A549 (cell line): ENCODE measurements around the gene CERS5.

Experiments
- CBX8 ChIP-seq: fragments of 200-600 bp; sonication (generic); IDR thresholded peaks from 2 replicates; pipeline ENCODE4 v1.6.1; 2016
- HDAC2 ChIP-seq: fragments of 200-600 bp; sonication (generic); IDR thresholded peaks from 2 replicates; pipeline ENCODE4 v1.6.1; 2016
- MAFK ChIP-seq: fragments of 450-650 bp; IDR thresholded peaks from 2 replicates; pipeline ENCODE4 v1.6.1; 2014; ENCODE audit not compliant: partially characterized antibody
- PHF8 ChIP-seq: fragments of 200-600 bp; sonication (generic); IDR thresholded peaks from 2 replicates; pipeline ENCODE4 v1.6.1; 2016; ENCODE audit warnings: low read depth, mild to moderate bottlenecking, antibody characterized with exemption, moderate library complexity, borderline replicate concordance
- POLR2A ChIP-seq: IDR thresholded peaks from 2 replicates; pipeline ENCODE4 v1.6.1; 2012; ENCODE audit warnings: mild to moderate bottlenecking, low read length
- POLR2AphosphoS2 ChIP-seq: conservative IDR thresholded peaks from 2 replicates; pipeline ENCODE4 v1.6.1; 2012; ENCODE audit warnings: low read length, improper control_type of control experiment, inconsistent platforms
- RFX5 ChIP-seq: fragments of 450-650 bp; IDR thresholded peaks from 2 replicates; pipeline ENCODE4 v1.7.1; 2014; ENCODE audit warnings: antibody characterized with exemption, mild to moderate bottlenecking, moderate library complexity
- TF ChIP-seq, protein P1 (sequence below): IDR thresholded peaks from 2 replicates; pipeline ENCODE4 v1.6.1; 2012; ENCODE audit warnings: low read depth, borderline replicate concordance
- TF ChIP-seq, protein P2 (sequence below): IDR thresholded peaks from 2 replicates; pipeline ENCODE4 v1.6.1; 2012
- TF ChIP-seq, protein P3 (sequence below): fragments of 200-600 bp; sonication (generic); IDR thresholded peaks from 2 replicates; pipeline ENCODE4 v1.6.1; 2016; ENCODE audit warnings: antibody characterized with exemption, mild to moderate bottlenecking, moderate library complexity
- TF ChIP-seq, protein P4 (sequence below): fragments of >200 bp; sonication (Bioruptor Twin); formaldehyde crosslinking; IDR thresholded peaks from 3 replicates; pipeline ENCODE4 v1.5.1; 2016

DNA sequence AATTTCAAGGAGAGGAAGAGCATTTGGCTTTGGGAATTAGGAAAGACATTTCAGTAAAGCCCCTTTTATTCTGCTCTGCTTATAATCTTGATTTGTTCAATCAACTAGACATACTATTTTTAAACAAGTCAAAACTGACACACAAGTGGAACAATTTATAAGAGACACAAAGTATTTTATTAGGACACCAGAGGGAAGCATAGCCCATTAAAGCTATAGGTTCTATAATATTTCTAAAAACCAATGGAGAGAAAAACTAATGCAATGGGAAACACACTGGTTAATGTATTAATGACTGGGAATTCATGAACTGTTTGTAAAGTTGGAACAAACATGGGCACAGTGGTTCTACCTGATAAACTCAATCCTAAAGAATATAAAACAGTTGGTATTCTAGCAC is 15.3 kb upstream of the CERS5 start:
- TF ChIP-seq HDAC2 (no peak), RFX5 (no peak), PHF8 (no peak), POLR2AphosphoS2 (no peak), MAFK (no peak), POLR2A (no peak), CBX8 (no peak)
- TF ChIP-seq, protein P1, sequence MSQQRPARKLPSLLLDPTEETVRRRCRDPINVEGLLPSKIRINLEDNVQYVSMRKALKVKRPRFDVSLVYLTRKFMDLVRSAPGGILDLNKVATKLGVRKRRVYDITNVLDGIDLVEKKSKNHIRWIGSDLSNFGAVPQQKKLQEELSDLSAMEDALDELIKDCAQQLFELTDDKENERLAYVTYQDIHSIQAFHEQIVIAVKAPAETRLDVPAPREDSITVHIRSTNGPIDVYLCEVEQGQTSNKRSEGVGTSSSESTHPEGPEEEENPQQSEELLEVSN = no peak
- TF ChIP-seq, protein P2, sequence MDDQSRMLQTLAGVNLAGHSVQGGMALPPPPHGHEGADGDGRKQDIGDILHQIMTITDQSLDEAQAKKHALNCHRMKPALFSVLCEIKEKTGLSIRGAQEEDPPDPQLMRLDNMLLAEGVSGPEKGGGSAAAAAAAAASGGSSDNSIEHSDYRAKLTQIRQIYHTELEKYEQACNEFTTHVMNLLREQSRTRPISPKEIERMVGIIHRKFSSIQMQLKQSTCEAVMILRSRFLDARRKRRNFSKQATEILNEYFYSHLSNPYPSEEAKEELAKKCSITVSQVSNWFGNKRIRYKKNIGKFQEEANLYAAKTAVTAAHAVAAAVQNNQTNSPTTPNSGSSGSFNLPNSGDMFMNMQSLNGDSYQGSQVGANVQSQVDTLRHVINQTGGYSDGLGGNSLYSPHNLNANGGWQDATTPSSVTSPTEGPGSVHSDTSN = no peak
- TF ChIP-seq, protein P3, sequence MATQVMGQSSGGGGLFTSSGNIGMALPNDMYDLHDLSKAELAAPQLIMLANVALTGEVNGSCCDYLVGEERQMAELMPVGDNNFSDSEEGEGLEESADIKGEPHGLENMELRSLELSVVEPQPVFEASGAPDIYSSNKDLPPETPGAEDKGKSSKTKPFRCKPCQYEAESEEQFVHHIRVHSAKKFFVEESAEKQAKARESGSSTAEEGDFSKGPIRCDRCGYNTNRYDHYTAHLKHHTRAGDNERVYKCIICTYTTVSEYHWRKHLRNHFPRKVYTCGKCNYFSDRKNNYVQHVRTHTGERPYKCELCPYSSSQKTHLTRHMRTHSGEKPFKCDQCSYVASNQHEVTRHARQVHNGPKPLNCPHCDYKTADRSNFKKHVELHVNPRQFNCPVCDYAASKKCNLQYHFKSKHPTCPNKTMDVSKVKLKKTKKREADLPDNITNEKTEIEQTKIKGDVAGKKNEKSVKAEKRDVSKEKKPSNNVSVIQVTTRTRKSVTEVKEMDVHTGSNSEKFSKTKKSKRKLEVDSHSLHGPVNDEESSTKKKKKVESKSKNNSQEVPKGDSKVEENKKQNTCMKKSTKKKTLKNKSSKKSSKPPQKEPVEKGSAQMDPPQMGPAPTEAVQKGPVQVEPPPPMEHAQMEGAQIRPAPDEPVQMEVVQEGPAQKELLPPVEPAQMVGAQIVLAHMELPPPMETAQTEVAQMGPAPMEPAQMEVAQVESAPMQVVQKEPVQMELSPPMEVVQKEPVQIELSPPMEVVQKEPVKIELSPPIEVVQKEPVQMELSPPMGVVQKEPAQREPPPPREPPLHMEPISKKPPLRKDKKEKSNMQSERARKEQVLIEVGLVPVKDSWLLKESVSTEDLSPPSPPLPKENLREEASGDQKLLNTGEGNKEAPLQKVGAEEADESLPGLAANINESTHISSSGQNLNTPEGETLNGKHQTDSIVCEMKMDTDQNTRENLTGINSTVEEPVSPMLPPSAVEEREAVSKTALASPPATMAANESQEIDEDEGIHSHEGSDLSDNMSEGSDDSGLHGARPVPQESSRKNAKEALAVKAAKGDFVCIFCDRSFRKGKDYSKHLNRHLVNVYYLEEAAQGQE = no peak
- TF ChIP-seq, protein P4, sequence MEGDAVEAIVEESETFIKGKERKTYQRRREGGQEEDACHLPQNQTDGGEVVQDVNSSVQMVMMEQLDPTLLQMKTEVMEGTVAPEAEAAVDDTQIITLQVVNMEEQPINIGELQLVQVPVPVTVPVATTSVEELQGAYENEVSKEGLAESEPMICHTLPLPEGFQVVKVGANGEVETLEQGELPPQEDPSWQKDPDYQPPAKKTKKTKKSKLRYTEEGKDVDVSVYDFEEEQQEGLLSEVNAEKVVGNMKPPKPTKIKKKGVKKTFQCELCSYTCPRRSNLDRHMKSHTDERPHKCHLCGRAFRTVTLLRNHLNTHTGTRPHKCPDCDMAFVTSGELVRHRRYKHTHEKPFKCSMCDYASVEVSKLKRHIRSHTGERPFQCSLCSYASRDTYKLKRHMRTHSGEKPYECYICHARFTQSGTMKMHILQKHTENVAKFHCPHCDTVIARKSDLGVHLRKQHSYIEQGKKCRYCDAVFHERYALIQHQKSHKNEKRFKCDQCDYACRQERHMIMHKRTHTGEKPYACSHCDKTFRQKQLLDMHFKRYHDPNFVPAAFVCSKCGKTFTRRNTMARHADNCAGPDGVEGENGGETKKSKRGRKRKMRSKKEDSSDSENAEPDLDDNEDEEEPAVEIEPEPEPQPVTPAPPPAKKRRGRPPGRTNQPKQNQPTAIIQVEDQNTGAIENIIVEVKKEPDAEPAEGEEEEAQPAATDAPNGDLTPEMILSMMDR = peak; percentile 61
